Measurements from ENCODE around the gene ACER1.
"Not testable (repeated sequence)": the region's sequence is repeated elsewhere in the genome, so short reads cannot be mapped to it uniquely, and the experiment has no call there.

The ACER1 gene

GRCh38 chr19:6374711-6375410 lies 41.4 kb upstream of the ACER1 start:
- no peak overlapping the region for H3K27ac ChIP-seq
- H3K9ac ChIP-seq: peak overlapping the region in 4 of 11 experiments; percentile 58 to 72 (median 67); a peak in 2 of 22 replicates

GRCh38 chr19:6374161-6374709 lies 40.8 kb upstream of the ACER1 start:
- Histone ChIP-seq H3K4me2 (peak overlapping the region; percentile 65 to 87 (median 83)), H3K9ac (peak overlapping the region in 10 of 11 experiments; percentile 7 to 72 (median 60); a peak in 16 of 22 replicates), H3K4me1 (peaks cover 8 to 16% (median 14%) of the 10 kb centered on the region in 10 experiments; a peak in 19 of 20 replicates), H3K4me3 (peak overlapping the region in 8 of 10 experiments; percentile 52 to 70 (median 58); a peak in 17 of 20 replicates), H4K20me1 (peaks cover 0 to 53% (median 5%) of the 10 kb centered on the region in 11 experiments; a peak in 10 of 22 replicates), H3K36me3 (peaks cover 18 to 55% (median 39%) of the 10 kb centered on the region in 11 experiments), H3K27ac (peak overlapping the region in 7 of 11 experiments; percentile 43 to 67 (median 60); a peak in 11 of 22 replicates), H3K9me3 (replicated peaks in 1 of 11) (no peaks in the 10 kb centered on the region), H3K27me3 (no peaks in the 10 kb centered on the region)
- no peak for TF ChIP-seq Cebpa-rat (IDR thresholded peaks at IDR 0.05)

More at GRCh38 chr19:6374711-6375410, 41.4 kb upstream of the ACER1 start:
- no peaks in the 10 kb centered on the region for H3K27me3 ChIP-seq
- peaks cover 8 to 16% (median 14%) of the 10 kb centered on the region in 10 experiments; a peak in 19 of 20 replicates for H3K4me1 ChIP-seq
- peaks cover 0 to 2% (median 0%) of the 10 kb centered on the region in 11 experiments; a peak in 6 of 22 replicates for H3K9me3 ChIP-seq (replicated peaks in 1 of 11)
- peaks cover 23 to 58% (median 41%) of the 10 kb centered on the region in 11 experiments for H3K36me3 ChIP-seq
- H3K4me2 ChIP-seq: no peak overlapping the region
- no peak overlapping the region for H3K4me3 ChIP-seq
- H4K20me1 ChIP-seq: peaks cover 0 to 59% (median 8%) of the 10 kb centered on the region in 11 experiments; a peak in 10 of 22 replicates
- TF ChIP-seq Cebpa-rat (IDR thresholded peaks at IDR 0.05): no peak

- Histone ChIP-seq H3K4me2 (peak overlapping the region; percentile 65 to 87 (median 83)), H3K9ac (peak overlapping the region in 10 of 11 experiments; percentile 7 to 72 (median 60); a peak in 17 of 22 replicates), H3K36me3 (peaks cover 18 to 55% (median 39%) of the 10 kb centered on the region in 11 experiments), H3K4me1 (peaks cover 8 to 16% (median 14%) of the 10 kb centered on the region in 10 experiments; a peak in 19 of 20 replicates), H3K4me3 (peak overlapping the region; percentile 45 to 70 (median 58)), H3K9me3 (replicated peaks in 1 of 11) (no peaks in the 10 kb centered on the region), H3K27ac (peak overlapping the region in 8 of 11 experiments; percentile 26 to 67 (median 58); a peak in 14 of 22 replicates), H4K20me1 (peaks cover 0 to 48% (median 5%) of the 10 kb centered on the region in 11 experiments; a peak in 10 of 22 replicates), H3K27me3 (no peaks in the 10 kb centered on the region)
- TF ChIP-seq Cebpa-rat (IDR thresholded peaks at IDR 0.05): no peak
These were observed 40.3 kb upstream of the ACER1 start for GRCh38 chr19:6373813-6374108.

GRCh38 chr19:6373096-6373812 lies 39.8 kb upstream of the ACER1 start:
- peaks cover 8 to 16% (median 14%) of the 10 kb centered on the region in 10 experiments; a peak in 19 of 20 replicates for H3K4me1 ChIP-seq
- no peaks in the 10 kb centered on the region for H3K27me3 ChIP-seq
- H3K9ac ChIP-seq: peak overlapping the region; percentile 84 to 92 (median 89)
- H3K36me3 ChIP-seq: peaks cover 18 to 55% (median 39%) of the 10 kb centered on the region in 11 experiments
- no peaks in the 10 kb centered on the region for H3K9me3 ChIP-seq (replicated peaks in 1 of 11)
- peaks cover 0 to 47% (median 5%) of the 10 kb centered on the region in 11 experiments; a peak in 10 of 22 replicates for H4K20me1 ChIP-seq
- no peak for TF ChIP-seq Cebpa-rat (IDR thresholded peaks at IDR 0.05)
- H3K4me2 ChIP-seq: peak overlapping the region; percentile 65 to 87 (median 83)
- peak overlapping the region; percentile 80 to 92 (median 88) for H3K27ac ChIP-seq
- H3K4me3 ChIP-seq: peak overlapping the region; percentile 71 to 88 (median 76)

- no peaks in the 10 kb centered on the region for H3K9me3 ChIP-seq (replicated peaks in 1 of 11)
- H3K27ac ChIP-seq: peak within 1 kb of the TSS; percentile 80 to 92 (median 88)
- TF ChIP-seq Cebpa-rat (IDR thresholded peaks at IDR 0.05): no peak
- no peaks in the 10 kb centered on the region for H3K27me3 ChIP-seq
- H3K4me2 ChIP-seq: peak within 1 kb of the TSS; percentile 65 to 98 (median 86)
- peaks cover 8 to 16% (median 14%) of the 10 kb centered on the region in 10 experiments; a peak in 19 of 20 replicates for H3K4me1 ChIP-seq
- H4K20me1 ChIP-seq: peaks cover 0 to 42% (median 4%) of the 10 kb centered on the region in 11 experiments; a peak in 9 of 22 replicates
- H3K36me3 ChIP-seq: peaks cover 20 to 55% (median 41%) of the 10 kb centered on the region in 11 experiments
- H3K4me3 ChIP-seq: peak within 1 kb of the TSS; percentile 71 to 88 (median 76)
- peak within 1 kb of the TSS; percentile 84 to 92 (median 89) for H3K9ac ChIP-seq
These were observed 39.2 kb upstream of the ACER1 start, which contains the start of gene ALKBH7 for GRCh38 chr19:6372594-6373095. Gene ALKBH7 (plus strand): TSS chr19:6372794. CDS start chr19:6372821, 27 bp downstream.

- TF ChIP-seq Cebpa-rat (IDR thresholded peaks at IDR 0.05): no peak
- H3K4me2 ChIP-seq: no peak overlapping the region
- H3K36me3 ChIP-seq: peaks cover 53 to 67% (median 61%) of the 10 kb centered on the region in 11 experiments
- no peaks in the 10 kb centered on the region for H3K27me3 ChIP-seq
- H4K20me1 ChIP-seq: peaks cover 0 to 10% (median 0%) of the 10 kb centered on the region in 11 experiments; a peak in 2 of 22 replicates
- H3K4me3 ChIP-seq: no peak overlapping the region
- H3K9ac ChIP-seq: peak overlapping the region in 1 of 11 experiments; percentile 41; a peak in 1 of 22 replicates
- H3K27ac ChIP-seq: no peak overlapping the region
- H3K9me3 ChIP-seq (replicated peaks in 1 of 11): no peaks in the 10 kb centered on the region
- H3K4me1 ChIP-seq: peaks cover 13 to 21% (median 15%) of the 10 kb centered on the region in 10 experiments
These were observed 30.9 kb upstream of the ACER1 start for GRCh38 chr19:6364353-6364752.

GRCh38 chr19:6362351-6362801 lies 29.0 kb upstream of the ACER1 start:
- no peak for TF ChIP-seq Cebpa-rat (IDR thresholded peaks at IDR 0.05)
- Histone ChIP-seq H3K36me3 (peaks cover 33 to 47% (median 42%) of the 10 kb centered on the region in 11 experiments), H3K4me2 (peak overlapping the region; percentile 88 to 99 (median 97)), H3K27ac (peak overlapping the region; percentile 64 to 89 (median 84); a peak in 21 of 22 replicates), H3K4me1 (peaks cover 13 to 21% (median 15%) of the 10 kb centered on the region in 10 experiments), H3K4me3 (peak overlapping the region; percentile 80 to 93 (median 86)), H4K20me1 (peaks cover 0 to 7% (median 0%) of the 10 kb centered on the region in 11 experiments; a peak in 1 of 22 replicates), H3K27me3 (no peaks in the 10 kb centered on the region), H3K9me3 (replicated peaks in 1 of 11) (no peaks in the 10 kb centered on the region), H3K9ac (peak overlapping the region; percentile 82 to 93 (median 91))

GRCh38 chr19:6362027-6362350 lies 28.6 kb upstream of the ACER1 start:
- Histone ChIP-seq H3K4me3 (peak overlapping the region; percentile 80 to 93 (median 86)), H3K27me3 (no peaks in the 10 kb centered on the region), H4K20me1 (peaks cover 0 to 7% (median 0%) of the 10 kb centered on the region in 11 experiments; a peak in 1 of 22 replicates), H3K9ac (peak overlapping the region; percentile 82 to 93 (median 91)), H3K9me3 (replicated peaks in 1 of 11) (no peaks in the 10 kb centered on the region), H3K36me3 (peaks cover 29 to 43% (median 38%) of the 10 kb centered on the region in 11 experiments), H3K4me1 (peaks cover 13 to 21% (median 15%) of the 10 kb centered on the region in 10 experiments), H3K4me2 (peak overlapping the region; percentile 88 to 99 (median 97)), H3K27ac (peak overlapping the region; percentile 64 to 89 (median 84); a peak in 21 of 22 replicates)
- no peak for TF ChIP-seq Cebpa-rat (IDR thresholded peaks at IDR 0.05)

GRCh38 chr19:6360857-6361216 lies 27.4 kb upstream of the ACER1 start:
- Histone ChIP-seq H3K27ac (peak overlapping the region in 9 of 11 experiments; percentile 74 to 89 (median 85); a peak in 15 of 22 replicates), H3K4me3 (peak overlapping the region; percentile 80 to 93 (median 86)), H3K9ac (peak overlapping the region in 9 of 11 experiments; percentile 82 to 93 (median 89); a peak in 14 of 22 replicates), H3K36me3 (peaks cover 17 to 32% (median 26%) of the 10 kb centered on the region in 11 experiments), H3K4me1 (peaks cover 13 to 21% (median 15%) of the 10 kb centered on the region in 10 experiments), H3K4me2 (peak overlapping the region in 3 of 11 experiments; percentile 31 to 90 (median 45); a peak in 8 of 22 replicates)
- H4K20me1 ChIP-seq; H3K9me3 ChIP-seq (replicated peaks in 1 of 11); H3K27me3 ChIP-seq: not testable (repeated sequence)

GRCh38 chr19:6360445-6360844 lies 27.0 kb upstream of the ACER1 start:
- peaks cover 14 to 28% (median 22%) of the 10 kb centered on the region in 11 experiments for H3K36me3 ChIP-seq
- H3K4me3 ChIP-seq: 0 out of 20 replicates have a peak overlapping the region, but pooled peaks of 1 of the 10 experiments have one; percentile 87
- not testable (repeated sequence) for H3K27ac ChIP-seq; H3K4me2 ChIP-seq; H4K20me1 ChIP-seq; H3K9me3 ChIP-seq (replicated peaks in 1 of 11); H3K27me3 ChIP-seq; H3K9ac ChIP-seq
- H3K4me1 ChIP-seq: peaks cover 13 to 21% (median 15%) of the 10 kb centered on the region in 10 experiments
